ENCODE data around the gene PPP2R5A. TPM values are rescaled to one million over a fixed set of nuclear protein-coding genes. Genes with fewer than 3 reads are reported as not detected.

Gene PPP2R5A
- total and polyA plus RNA-seq, 2 of the 13 experiments (the other 11 are each of a cell fraction or from before 2014, with no cell fraction given) = 22.0 to 31.4 TPM

- TF ChIP-seq MEIS2 (CRISPR knock-in tag; IDR thresholded peaks at IDR 0.05) = peak; percentile 76
- TF ChIP-seq ZNF101 (CRISPR knock-in tag; IDR thresholded peaks at IDR 0.05; ENCODE audit: borderline replicate concordance, low read depth) = no peak
- no peak for TF ChIP-seq ZNF878 (CRISPR knock-in tag; IDR thresholded peaks at IDR 0.05)
Observed at GRCh38 chr1:212254853-212255363, 30.3 kb upstream of the PPP2R5A start (continued).

- Histone ChIP-seq H3K36me3 (replicated peaks in 1 of 2; ENCODE audit: control insufficient read depth in 1 of 2, insufficient read depth in 2 of 2, low read length in 2 of 2) (no peaks in the 10 kb centered on the region), H3K27me3 (ENCODE audit: control insufficient read depth in 1 of 2, insufficient read depth in 2 of 2, low read length in 2 of 2) (0 out of 5 replicates have a peak, but pooled peaks cover 0 to 2% of the 10 kb centered on the region in 2 experiments), H2AFZ (ENCODE audit: low read length) (no peak overlapping the region), H4K20me1 (ENCODE audit: insufficient read depth, low read length) (no peaks in the 10 kb centered on the region), H3K79me2 (ENCODE audit: insufficient read depth, low read length) (no peaks in the 10 kb centered on the region), H3K27ac (ENCODE audit: extremely low read length, insufficient read depth, low read length) (peak overlapping the region; percentile 82), H3K4me3 (replicated peaks in 1 of 3; ENCODE audit: insufficient read depth in 1 of 3, low read depth in 2 of 3, low read length in 3 of 3) (peak overlapping the region; percentile 6 to 59 (median 20); a peak in 5 of 6 replicates), H3K9me3 (ENCODE audit: low read length) (no peaks in the 10 kb centered on the region), H3K4me1 (ENCODE audit: insufficient read depth, low read length) (peaks cover 83% of the 10 kb centered on the region), H3K9ac (ENCODE audit: insufficient read depth, low read depth, low read length) (peak overlapping the region; percentile 68), H3K4me2 (ENCODE audit: low read depth, low read length) (peak overlapping the region; percentile 70)
- peak; percentile 87 for DNase-seq (ENCODE audit: low spot score)
- peak; percentile 83 for ATAC-seq
- FAIRE-seq = no peak
- no TSS peak for BruUV-seq (replicated peaks)
- WGBS (ENCODE audit: low lambda C conversion rate) = 6% methylated on average over 7 of the region's 9 CpGs
- in situ Hi-C loops (cut with HindIII; ENCODE audit: extremely low pct_ligation_motif_present, low pct_unique_long_range_greater_than_20kb) (no loop called here), intact Hi-C loops (cut with micrococcal nuclease; ENCODE audit: unreplicated experiment) (loop anchor here (1.0 kb wide), 2 partner anchors 14 to 29 kb away; partner anchors contain the start of gene PPP2R5A)
- ChIA-PET CTCF (ENCODE audit: low intra/inter-chr PET ratio, low total read pairs) (no interaction called here), POLR2A (interaction anchor here (0.5 to 4.7 kb wide), 11 partner anchors 8 to 183 kb away, joined by 3 to 72 read pairs (median 9); partner anchors contain the start of gene PPP2R5A)
- TF ChIP-seq BHLHE40 (IDR thresholded peaks at IDR 0.05; ENCODE audit: low read length) (no peak), SMAD9 (CRISPR knock-in tag; IDR thresholded peaks at IDR 0.05) (no peak), TBX3 (IDR thresholded peaks at IDR 0.05; ENCODE audit: borderline replicate concordance) (no peak), DPF2 (CRISPR knock-in tag; IDR thresholded peaks at IDR 0.05; ENCODE audit: borderline replicate concordance, low read depth) (peak; percentile 28; the same call in 1 of the 2 replicates), ZNF605 (CRISPR knock-in tag; IDR thresholded peaks at IDR 0.05) (no peak; the same call in 1 of the 2 replicates), SMARCE1 (IDR thresholded peaks at IDR 0.05; ENCODE audit: borderline replicate concordance) (no peak), MTA1 (CRISPR knock-in tag; IDR thresholded peaks at IDR 0.05; ENCODE audit: borderline replicate concordance) (no peak), POGZ (CRISPR knock-in tag; IDR thresholded peaks at IDR 0.05) (no peak), TMF1 (CRISPR knock-in tag; IDR thresholded peaks at IDR 0.05; ENCODE audit: low read depth) (no peak), KDM5A (IDR thresholded peaks at IDR 0.05; ENCODE audit: borderline replicate concordance, low read length) (0 out of 2 replicates have a peak, but pooled peaks have one; percentile 1), MYNN (CRISPR knock-in tag; IDR thresholded peaks at IDR 0.05; ENCODE audit: low read depth) (no peak), TCF7L2 (IDR thresholded peaks at IDR 0.05; ENCODE audit: low read depth, low read length) (no peak), NFE2L2 (IDR thresholded peaks at IDR 0.05; ENCODE audit: low read length) (no peak), NCOA5 (CRISPR knock-in tag; IDR thresholded peaks at IDR 0.05) (no peak), HMG20B (CRISPR knock-in tag; conservative IDR thresholded peaks at IDR 0.05) (no peak; the same call in 1 of the 2 replicates), KLF6 (CRISPR knock-in tag; IDR thresholded peaks at IDR 0.05) (peak; percentile 68; the same call in 1 of the 2 replicates), ZNF503 (CRISPR knock-in tag; IDR thresholded peaks at IDR 0.05) (peak; percentile 37; the same call in 1 of the 2 replicates), ZNF558 (CRISPR knock-in tag; IDR thresholded peaks at IDR 0.05; ENCODE audit: borderline replicate concordance) (no peak), TP53 (CRISPR knock-in tag; conservative IDR thresholded peaks at IDR 0.05) (no peak), RFXAP (CRISPR knock-in tag; IDR thresholded peaks at IDR 0.05; ENCODE audit: borderline replicate concordance) (no peak), ZC3H4 (CRISPR knock-in tag; IDR thresholded peaks at IDR 0.05; ENCODE audit: borderline replicate concordance) (no peak)
Observed at GRCh38 chr1:212255705-212256307, 29.4 kb upstream of the PPP2R5A start.

Data from HepG2 (cell line).